ENCODE data around the gene RIT1. TPM values are rescaled to one million over a fixed set of nuclear protein-coding genes. Genes with fewer than 3 reads are reported as not detected.

RIT1 gene
- total RNA-seq, 1 donor from 2014 or later: 38.3 TPM

- H3K27me3 ChIP-seq: no peaks in the 10 kb centered on the region
- H3K4me3 ChIP-seq: no peak overlapping the region
- no peaks in the 10 kb centered on the region for H3K4me1 ChIP-seq
- no peak for DNase-seq (ENCODE audit: extremely low spot score in 2 of 2)
- peaks cover 0 to 12% of the 10 kb centered on the region in 2 donors for H3K36me3 ChIP-seq
- H3K9me3 ChIP-seq: no peaks in the 10 kb centered on the region
- no peak for TF ChIP-seq POLR2AphosphoS5 (IDR thresholded peaks at IDR 0.05; ENCODE audit: insufficient read depth in 1 of 2, low read depth in 1 of 2)
- TF ChIP-seq CTCF (IDR thresholded peaks at IDR 0.05): no peak
- no peak for TF ChIP-seq POLR2A (IDR thresholded peaks at IDR 0.05)
- H3K27ac ChIP-seq: no peak overlapping the region
- intact Hi-C loops (cut with DNase I): no loop called here
Observed at GRCh38 chr1:155882235-155882634, 28.9 kb downstream of the RIT1 start.

GRCh38 chr1:155880950-155881349 is 30.2 kb downstream of the RIT1 start:
- H3K36me3 ChIP-seq: peaks cover 0 to 12% of the 10 kb centered on the region in 2 donors

GRCh38 chr1:155880251-155880650 is 30.9 kb downstream of the RIT1 start:
- Histone ChIP-seq H3K4me1 (no peaks in the 10 kb centered on the region), H3K27me3 (no peaks in the 10 kb centered on the region), H3K4me3 (no peak overlapping the region), H3K27ac (no peak overlapping the region), H3K9me3 (no peaks in the 10 kb centered on the region), H3K36me3 (peaks cover 0 to 12% of the 10 kb centered on the region in 2 donors)
- intact Hi-C loops (cut with DNase I): no loop called here
- no peak for DNase-seq (ENCODE audit: extremely low spot score in 2 of 2)
- TF ChIP-seq POLR2AphosphoS5 (IDR thresholded peaks at IDR 0.05; ENCODE audit: insufficient read depth in 1 of 2, low read depth in 1 of 2) (no peak), POLR2A (IDR thresholded peaks at IDR 0.05) (no peak), CTCF (IDR thresholded peaks at IDR 0.05) (no peak)

More at GRCh38 chr1:155880950-155881349, 30.2 kb downstream of the RIT1 start:
- H3K9me3 ChIP-seq: no peaks in the 10 kb centered on the region
- no peak overlapping the region for H3K4me3 ChIP-seq
- no peaks in the 10 kb centered on the region for H3K27me3 ChIP-seq
- intact Hi-C loops (cut with DNase I): no loop called here
- TF ChIP-seq POLR2AphosphoS5 (IDR thresholded peaks at IDR 0.05; ENCODE audit: insufficient read depth in 1 of 2, low read depth in 1 of 2) (no peak), POLR2A (IDR thresholded peaks at IDR 0.05) (no peak), CTCF (IDR thresholded peaks at IDR 0.05) (no peak)
- H3K27ac ChIP-seq: no peak overlapping the region
- H3K4me1 ChIP-seq: no peaks in the 10 kb centered on the region
- DNase-seq (ENCODE audit: extremely low spot score in 2 of 2): no peak

- DNase-seq (ENCODE audit: extremely low spot score in 2 of 2): no peak
- no peak overlapping the region for H3K4me3 ChIP-seq
- peaks cover 10% of the 10 kb centered on the region for H3K4me1 ChIP-seq
- H3K36me3 ChIP-seq: peaks cover 0 to 12% of the 10 kb centered on the region in 2 donors
- no peaks in the 10 kb centered on the region for H3K27me3 ChIP-seq
- intact Hi-C loops (cut with DNase I): no loop called here
- H3K9me3 ChIP-seq: no peaks in the 10 kb centered on the region
- no peak overlapping the region for H3K27ac ChIP-seq
- TF ChIP-seq POLR2A (IDR thresholded peaks at IDR 0.05) (no peak), POLR2AphosphoS5 (IDR thresholded peaks at IDR 0.05; ENCODE audit: insufficient read depth in 1 of 2, low read depth in 1 of 2) (no peak), CTCF (IDR thresholded peaks at IDR 0.05) (no peak)
Observed at GRCh38 chr1:155877945-155878344, 33.2 kb downstream of the RIT1 start.

- H3K36me3 ChIP-seq: no peaks in the 10 kb centered on the region
- no peak for DNase-seq (ENCODE audit: extremely low spot score in 2 of 2)
- H3K9me3 ChIP-seq: no peaks in the 10 kb centered on the region
- no peaks in the 10 kb centered on the region for H3K27me3 ChIP-seq
- H3K4me3 ChIP-seq: no peak overlapping the region
- TF ChIP-seq POLR2AphosphoS5 (IDR thresholded peaks at IDR 0.05; ENCODE audit: insufficient read depth in 1 of 2, low read depth in 1 of 2) (no peak), CTCF (IDR thresholded peaks at IDR 0.05) (no peak), POLR2A (IDR thresholded peaks at IDR 0.05) (no peak)
- no peak overlapping the region for H3K27ac ChIP-seq
- H3K4me1 ChIP-seq: peaks cover 10% of the 10 kb centered on the region
- intact Hi-C loops (cut with DNase I): no loop called here
Observed at GRCh38 chr1:155873860-155874259, 37.3 kb downstream of the RIT1 start.

All from vagina (tissue), 2 donors.